Non-pigmented ciliary epithelial cell (primary cell): ENCODE data around the gene DNLZ.
"Not testable (repeated sequence)": the region's sequence is repeated elsewhere in the genome, so short reads cannot be mapped to it uniquely, and the experiment has no call there.

ENCODE experiments used
- DNase-seq: peaks from one replicate; pipeline ENCODE4 v3.0.0-alpha.2; 2010; ENCODE audit warnings: low read depth

The DNLZ gene

GRCh38 chr9:136331030-136331429 lies 32.5 kb downstream of the DNLZ start:
- DNase-seq: no peak

GRCh38 chr9:136330406-136330990 lies 33.0 kb downstream of the DNLZ start:
- DNase-seq: no peak

- DNase-seq: no peak
Observed at GRCh38 chr9:136329636-136330405, 33.7 kb downstream of the DNLZ start.

GRCh38 chr9:136329211-136329627 lies 34.3 kb downstream of the DNLZ start:
- no peak for DNase-seq

GRCh38 chr9:136328622-136329041 lies 34.9 kb downstream of the DNLZ start:
- no peak for DNase-seq

- no peak for DNase-seq
Observed at GRCh38 chr9:136328011-136328621, 35.4 kb downstream of the DNLZ start.

GRCh38 chr9:136327304-136327974 lies 36.1 kb downstream of the DNLZ start, which contains the start of gene GPSM1:
Gene GPSM1, plus strand, starts transcription at chr9:136327539. Its CDS starts 157 bp downstream, at chr9:136327696.
- DNase-seq: no peak

GRCh38 chr9:136326761-136327303 lies 36.7 kb downstream of the DNLZ start:
- no peak for DNase-seq

- DNase-seq: no peak
Observed at GRCh38 chr9:136326061-136326760, 37.3 kb downstream of the DNLZ start.

- no peak for DNase-seq
Observed at GRCh38 chr9:136325358-136325757, 38.2 kb downstream of the DNLZ start.

- DNase-seq: no peak
Observed at GRCh38 chr9:136324501-136325300, 38.8 kb downstream of the DNLZ start.

GRCh38 chr9:136323371-136323789 lies 40.2 kb downstream of the DNLZ start:
- no peak for DNase-seq

- DNase-seq: no peak
Observed at GRCh38 chr9:136322756-136323330, 40.7 kb downstream of the DNLZ start.

GRCh38 chr9:136321561-136321960 lies 42.0 kb downstream of the DNLZ start:
- DNase-seq: no peak

GRCh38 chr9:136320972-136321371 lies 42.6 kb downstream of the DNLZ start:
- not testable (repeated sequence) for DNase-seq

GRCh38 chr9:136319955-136320354 lies 43.6 kb downstream of the DNLZ start:
- not testable (repeated sequence) for DNase-seq

GRCh38 chr9:136319244-136319643 lies 44.3 kb downstream of the DNLZ start:
- not testable (repeated sequence) for DNase-seq

- no peak for DNase-seq
Observed at GRCh38 chr9:136318776-136319241, 44.7 kb downstream of the DNLZ start.

GRCh38 chr9:136318111-136318775 lies 45.3 kb downstream of the DNLZ start:
- no peak for DNase-seq

- no peak for DNase-seq
Observed at GRCh38 chr9:136317695-136318094, 45.8 kb downstream of the DNLZ start.
